GM12878 (cell line): ENCODE data around the gene BRWD1. TPM values are rescaled to one million over a fixed set of nuclear protein-coding genes. Genes with fewer than 3 reads are reported as not detected.

ENCODE experiments used
- ATAC-seq: fragments of 200-7000 bp; cut with Tn5 transposase; 3 replicates; pipeline ENCODE4 v1.9.1; 2020; ENCODE audit warnings: mild to moderate bottlenecking, moderate library complexity
- BruUV-seq: library from RNA; stranded (reverse); fragments of 400-500 nt; replicated peaks from 2 replicates; lab custom pipeline; 2021; lab: Mats Ljungman, UMichigan
- CTCF ChIA-PET: fragments of 300-600 bp; sonication (Branson Sonifier 250); formaldehyde crosslinking; extraction: SDS; loops from one replicate; lab custom pipeline; 2021; ENCODE audit warnings: inconsistent platforms; lab: Yijun Ruan, JAX
- POLR2A ChIA-PET: fragments of 350-600 bp; formaldehyde crosslinking; extraction: SDS; loops from one replicate; lab custom pipeline; 2021; ENCODE audit warnings: inconsistent platforms; lab: Charles Lee
- RAD21 ChIA-PET: fragments of 300-600 bp; sonication (Branson Sonifier 250); formaldehyde crosslinking; loops from one replicate; lab custom pipeline; 2023; ENCODE audit warnings: antibody characterized with exemption; ENCODE audit not compliant: unreplicated experiment; lab: Charles Lee
- SMC1A ChIA-PET: fragments of 300-600 bp; sonication (Branson Sonifier 250); formaldehyde crosslinking; loops from one replicate; lab custom pipeline; 2023; ENCODE audit not compliant: unreplicated experiment, uncharacterized antibody; lab: Charles Lee
- DNase-seq: peaks from one replicate; pipeline ENCODE4 v3.0.0-alpha.2; 2011; ENCODE audit warnings: low read depth, low spot score
- FAIRE-seq: peaks from 3 replicates; lab custom pipeline; 2011; peaks lifted over from hg19 to GRCh38; lab: Jason Lieb, UNC
- H2AFZ ChIP-seq: 2 replicates; pipeline ENCODE4 v1.6.0; 2011; ENCODE audit warnings: low read depth, low read length, control low read depth; ENCODE audit not compliant: control insufficient read depth
- H3K27ac ChIP-seq: 2 replicates; pipeline ENCODE4 v1.5.1; 2011; ENCODE audit warnings: control low read depth; ENCODE audit not compliant: control insufficient read depth, insufficient read depth
- H3K27me3 ChIP-seq, 2 experiments: replicated peaks in 1 of 2; 2 replicates each; pipeline versions ENCODE4 v1.6.0 to v1.6.1; 2011; ENCODE audit warnings: low read length in 1 of 2; ENCODE audit not compliant: control insufficient read depth in 2 of 2, insufficient read depth in 2 of 2
- H3K36me3 ChIP-seq, 2 experiments: 2 replicates each; pipeline ENCODE4 v1.5.1; 2011; ENCODE audit warnings: low read length in 1 of 2; ENCODE audit not compliant: control insufficient read depth in 2 of 2, insufficient read depth in 2 of 2
- H3K4me1 ChIP-seq: 2 replicates; pipeline ENCODE4 v1.6.1; 2011; ENCODE audit warnings: mild to moderate bottlenecking, low read length, moderate library complexity, mixed read lengths; ENCODE audit not compliant: control insufficient read depth, insufficient read depth
- H3K4me2 ChIP-seq: 2 replicates; pipeline ENCODE4 v1.6.0; 2011; ENCODE audit warnings: control low read depth; ENCODE audit not compliant: control insufficient read depth, insufficient read depth
- H3K4me3 ChIP-seq: fragments of 200-600 bp; sonication (generic); 2 replicates; pipeline ENCODE4 v1.5.1; 2016
- H3K79me2 ChIP-seq: 2 replicates; pipeline ENCODE4 v1.6.0; 2011; ENCODE audit warnings: low read length; ENCODE audit not compliant: control insufficient read depth, insufficient read depth
- H3K9ac ChIP-seq: 2 replicates; pipeline ENCODE4 v1.8.0; 2011; ENCODE audit warnings: low read length, control low read depth, mixed read lengths; ENCODE audit not compliant: control insufficient read depth, insufficient read depth
- H3K9me3 ChIP-seq: replicated peaks from 3 replicates; pipeline ENCODE4 v1.5.1; 2011; ENCODE audit warnings: mild to moderate bottlenecking, low read length; ENCODE audit not compliant: control insufficient read depth, insufficient read depth
- H4K20me1 ChIP-seq: 2 replicates; pipeline ENCODE4 v1.6.0; 2011; ENCODE audit not compliant: control insufficient read depth, insufficient read depth
- BHLHE40 ChIP-seq, 2 experiments: fragments of 450-650 bp in 1 of 2; IDR thresholded peaks; 2 replicates each; pipeline ENCODE4 v1.6.1; 2011 to 2017; ENCODE audit warnings: low read depth in 2 of 2, borderline replicate concordance in 1 of 2, improper control_type of control experiment in 1 of 2, low read length in 1 of 2, mild to moderate bottlenecking in 1 of 2
- EGR1 ChIP-seq, 2 experiments: IDR thresholded peaks; 1 replicate in 1 of 2; 2 replicates in 1 of 2; pipeline ENCODE4 v1.6.1; 2011 to 2012; ENCODE audit warnings: low read depth in 2 of 2, low read length in 2 of 2, borderline replicate concordance in 1 of 2, mild to moderate bottlenecking in 1 of 2, moderate library complexity in 1 of 2
- EP300 ChIP-seq, 2 experiments: fragments of 150-350 bp in 1 of 2; IDR thresholded peaks; 2 replicates each; pipeline ENCODE4 v1.6.1; 2011 to 2012; ENCODE audit warnings: low read depth in 2 of 2, low read length in 2 of 2, borderline replicate concordance in 1 of 2, improper control_type of control experiment in 1 of 2, inconsistent platforms in 1 of 2; ENCODE audit not compliant: control insufficient read depth in 1 of 2
- ESRRA ChIP-seq: IDR thresholded peaks from 2 replicates; pipeline ENCODE4 v1.6.1; 2012; ENCODE audit warnings: mild to moderate bottlenecking, low read length, improper control_type of control experiment
- MEF2A ChIP-seq: IDR thresholded peaks from 2 replicates; pipeline ENCODE4 v1.6.1; 2011; ENCODE audit warnings: low read depth, mild to moderate bottlenecking, low read length, moderate library complexity; ENCODE audit not compliant: insufficient read depth
- NFYA ChIP-seq: IDR thresholded peaks from 2 replicates; pipeline ENCODE4 v1.6.1; 2011; ENCODE audit warnings: low read depth, mild to moderate bottlenecking, low read length, improper control_type of control experiment, borderline replicate concordance
- NFYB ChIP-seq: IDR thresholded peaks from 2 replicates; pipeline ENCODE4 v1.6.1; 2011; ENCODE audit warnings: low read depth, mild to moderate bottlenecking, low read length, improper control_type of control experiment, moderate library complexity; ENCODE audit not compliant: insufficient read depth
- STAT3 ChIP-seq: IDR thresholded peaks from 2 replicates; pipeline ENCODE4 v1.6.1; 2011; ENCODE audit warnings: low read depth, low read length, improper control_type of control experiment
- TARDBP ChIP-seq: IDR thresholded peaks from 2 replicates; pipeline ENCODE4 v1.6.1; 2016; ENCODE audit warnings: borderline replicate concordance
- USF1 ChIP-seq: IDR thresholded peaks from 2 replicates; pipeline ENCODE4 v1.6.1; 2011; ENCODE audit warnings: borderline replicate concordance, low read depth, mild to moderate bottlenecking, moderate library complexity, mixed read lengths, low read length; ENCODE audit not compliant: insufficient read depth; ENCODE audit errors: extremely low read length
- YBX1 ChIP-seq: fragments of 450-650 bp; IDR thresholded peaks from 2 replicates; pipeline ENCODE4 v1.6.1; 2016; ENCODE audit warnings: antibody characterized with exemption
- WGBS: methylation state at CpG from one replicate; pipeline ENCODE4 v1.1.6; 2016; ENCODE audit warnings: low lambda C conversion rate; ENCODE audit not compliant: insufficient replicate concordance, insufficient coverage; ENCODE audit errors: missing lambda C conversion rate; 5-methylcytosine and 5-hydroxymethylcytosine counted together
- in situ Hi-C: fragments of 300-500 bp; cut with MboI; formaldehyde crosslinking; loops from 9 replicates; pipeline ENCODE4 v1.14.3; 2018; ENCODE audit warnings: mixed read lengths
- intact Hi-C: fragments of 100-400 bp; cut with micrococcal nuclease; formaldehyde crosslinking; loops from one replicate; pipeline ENCODE4 v1.14.2; 2022; ENCODE audit not compliant: unreplicated experiment
- polyA plus RNA-seq, 11 experiments: library from polyadenylated mRNA; depleted of rRNA in 4 of 11; unstranded in 6 of 11; stranded (reverse) in 5 of 11; fragments of >200 nt; fragmentation: Nextera tagmentation in 4 of 11; fragmentation: Illumina TruSeq in 1 of 11; extraction: Ambion mirVana in 4 of 11; extraction: Trizol in 1 of 11; gene quantifications; 1 replicate in 1 of 11; 2 replicates in 10 of 11; pipeline versions ENCODE4 v1.2.1 to v1.2.3, GENCODE V29; 2011 to 2016; ENCODE audit warnings: inconsistent platforms in 2 of 11, missing spikeins in 2 of 11, low read depth in 1 of 11
- total RNA-seq, 4 experiments: library from RNA; depleted of rRNA in 3 of 4; stranded (reverse); fragments of >200 nt in 3 of 4; fragmentation: Illumina TruSeq in 1 of 4; extraction: Trizol in 1 of 4; gene quantifications; 2 replicates each; pipeline versions ENCODE4 v1.2.1 to v1.2.3, GENCODE V29; 2013 to 2021

The BRWD1 gene
- total and polyA plus RNA-seq, 10 of the 15 experiments (the other 5 are each of a cell fraction or from before 2014, with no cell fraction given): 3.1 to 19.0 (median 13.5) TPM

DNA sequence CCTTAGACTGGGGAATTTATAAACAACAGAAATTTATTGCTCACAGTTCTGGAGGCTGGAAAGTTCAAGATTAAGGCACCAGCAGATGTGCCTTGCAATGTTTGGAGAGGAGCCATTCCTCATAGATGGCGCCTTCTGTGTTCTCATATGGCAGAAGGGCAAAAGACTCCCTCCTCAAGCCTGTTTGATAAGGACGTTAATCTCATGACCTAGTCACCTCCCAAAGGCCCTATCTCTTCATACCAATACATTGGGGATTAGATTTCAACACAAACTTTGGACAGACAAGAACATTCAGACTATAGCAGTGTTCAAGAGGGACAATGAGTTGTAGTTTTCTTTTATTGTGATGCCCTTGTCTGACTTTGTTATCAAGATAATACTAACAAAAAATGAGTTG lies 164.5 kb downstream of the BRWD1 start:
- in situ Hi-C loops: loop anchor here (10.0 kb wide), 1 partner anchor 424 kb away; no protein-coding TSS in a partner anchor
- FAIRE-seq (no peak), ATAC-seq (no peak), DNase-seq (no peak)
- ChIA-PET POLR2A (no interaction called here), RAD21 (no interaction called here), CTCF (no interaction called here), SMC1A (no interaction called here)
- Histone ChIP-seq H4K20me1 (no peaks in the 10 kb centered on the region), H3K27me3 (no peaks in the 10 kb centered on the region), H3K9ac (no peak overlapping the region), H3K79me2 (no peaks in the 10 kb centered on the region), H3K4me2 (no peak overlapping the region), H3K4me1 (no peaks in the 10 kb centered on the region), H3K27ac (no peak overlapping the region), H2AFZ (no peak overlapping the region), H3K36me3 (no peaks in the 10 kb centered on the region), H3K9me3 (no peaks in the 10 kb centered on the region; the same call in 2 of the 3 replicates), H3K4me3 (no peak overlapping the region)
- no peak for TF ChIP-seq YBX1
- no peak for TF ChIP-seq EGR1 (IDR thresholded peaks at IDR 0.05; ENCODE audit: borderline replicate concordance in 1 of 2, low read depth in 2 of 2, low read length in 2 of 2)
- no peak for TF ChIP-seq EP300 (IDR thresholded peaks at IDR 0.05; ENCODE audit: borderline replicate concordance in 1 of 2, control insufficient read depth in 1 of 2, low read depth in 2 of 2, low read length in 2 of 2)
- no peak for TF ChIP-seq BHLHE40 (IDR thresholded peaks at IDR 0.05; ENCODE audit: borderline replicate concordance in 1 of 2, low read depth in 2 of 2, low read length in 1 of 2)
- no peak for TF ChIP-seq ESRRA
- intact Hi-C loops: no loop called here
- BruUV-seq: no TSS peak
- 14% methylated on average over 2 of the region's 2 CpGs for WGBS

DNA sequence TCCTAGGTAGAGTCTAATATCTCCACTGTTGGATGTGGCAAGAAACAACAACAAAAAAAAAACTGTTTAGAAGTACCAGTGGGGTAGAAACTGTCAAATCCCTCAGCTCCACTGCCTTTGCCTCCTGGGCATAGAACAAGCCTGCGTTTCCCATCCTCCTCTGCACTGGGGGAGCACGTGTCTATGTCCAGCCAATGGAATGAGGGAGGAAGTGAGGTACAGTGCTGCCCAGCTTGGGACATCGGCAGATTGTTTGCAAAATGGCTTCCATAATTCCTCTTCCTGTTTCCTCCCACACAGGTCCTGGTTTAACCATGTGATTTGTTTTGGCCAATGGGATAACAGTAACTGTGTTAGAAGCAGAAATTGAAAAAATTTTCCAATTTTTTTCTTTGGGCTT lies 169.2 kb downstream of the BRWD1 start:
- BruUV-seq: no TSS peak
- whole genome bisulfite sequencing: 21% methylated on average over 3 of the region's 3 CpGs
- no peaks in the 10 kb centered on the region for H4K20me1 ChIP-seq

More for the DNA sequence above, 169.2 kb downstream of the BRWD1 start:
- no peaks in the 10 kb centered on the region for H3K4me1 ChIP-seq
- DNase-seq: no peak
- H3K4me3 ChIP-seq: no peak overlapping the region
- SMC1A ChIA-PET: no interaction called here
- no peak overlapping the region for H2AFZ ChIP-seq
- H3K36me3 ChIP-seq: no peaks in the 10 kb centered on the region
- 0 out of 4 replicates have a peak, but pooled peaks cover 0 to 2% of the 10 kb centered on the region in 2 experiments for H3K27me3 ChIP-seq
- H3K9ac ChIP-seq: no peak overlapping the region
- TF ChIP-seq NFYA (no peak), TARDBP (no peak), USF1 (peak; percentile 11), NFYB (peak; percentile 37; the same call in 1 of the 2 replicates), MEF2A (no peak), STAT3 (no peak)
- no peak overlapping the region for H3K4me2 ChIP-seq
- no peaks in the 10 kb centered on the region for H3K79me2 ChIP-seq
- POLR2A ChIA-PET: no interaction called here
- H3K27ac ChIP-seq: no peak overlapping the region
- no peak for ATAC-seq
- in situ Hi-C loops: loop anchor here (10.0 kb wide), 1 partner anchor 419 kb away; no protein-coding TSS in a partner anchor
- H3K9me3 ChIP-seq: no peaks in the 10 kb centered on the region; the same call in 2 of the 3 replicates
- intact Hi-C loops: no loop called here
- CTCF ChIA-PET: no interaction called here
- FAIRE-seq: no peak
- RAD21 ChIA-PET: no interaction called here
